Spleen (tissue), 11 donors: ENCODE data around the gene HMGCLL1. TPM values are rescaled to one million over a fixed set of nuclear protein-coding genes. Genes with fewer than 3 reads are reported as not detected.

Experiments
- DNase-seq: peaks from one replicate; pipeline ENCODE4 v3.0.0-alpha.2; 2020
- H3K27ac ChIP-seq, 8 donors: fragments of 200-600 bp; sonication (generic) in 7 of 8; 1 replicate in 4 of 8; 2 replicates in 4 of 8; pipeline versions ENCODE4 v1.5.0 to v1.8.0; 2016 to 2021; ENCODE audit warnings: inconsistent platforms in 4 of 8, mild to moderate bottlenecking in 4 of 8, moderate library complexity in 1 of 8
- H3K27me3 ChIP-seq, 7 donors: fragments of 200-600 bp; sonication (generic) in 6 of 7; replicated peaks in 1 of 7; 1 replicate in 4 of 7; 2 replicates in 3 of 7; pipeline versions ENCODE4 v1.5.0 to v1.8.0; 2016 to 2021; ENCODE audit warnings: inconsistent platforms in 3 of 7, mild to moderate bottlenecking in 1 of 7
- H3K36me3 ChIP-seq, 6 donors: fragments of 200-600 bp; sonication (generic) in 5 of 6; 1 replicate in 4 of 6; 2 replicates in 2 of 6; pipeline versions ENCODE4 v1.5.0 to v1.8.0; 2016 to 2021; ENCODE audit warnings: inconsistent platforms in 2 of 6
- H3K4me1 ChIP-seq, 6 donors: fragments of 200-600 bp; sonication (generic) in 5 of 6; 1 replicate in 3 of 6; 2 replicates in 3 of 6; pipeline versions ENCODE4 v1.5.0 to v1.8.0; 2016 to 2021; ENCODE audit warnings: inconsistent platforms in 3 of 6
- H3K4me3 ChIP-seq, 8 donors: fragments of 200-600 bp; sonication (generic) in 7 of 8; 1 replicate in 4 of 8; 2 replicates in 4 of 8; pipeline versions ENCODE4 v1.5.0 to v1.8.0; 2016 to 2021; ENCODE audit warnings: inconsistent platforms in 4 of 8, mild to moderate bottlenecking in 4 of 8, moderate library complexity in 2 of 8
- H3K9me3 ChIP-seq, 8 donors: fragments of 200-600 bp; sonication (generic) in 7 of 8; 1 replicate in 4 of 8; 2 replicates in 4 of 8; pipeline versions ENCODE4 v1.5.0 to v1.8.0; 2016 to 2021; ENCODE audit warnings: inconsistent platforms in 4 of 8
- POLR2A ChIP-seq, 3 donors: fragments of 450-650 bp; IDR thresholded peaks; one replicate each; pipeline ENCODE4 v1.5.1; 2017; ENCODE audit warnings: antibody characterized with exemption in 3 of 3, mild to moderate bottlenecking in 1 of 3
- POLR2AphosphoS5 ChIP-seq, 3 donors: sonication (generic); formaldehyde crosslinking; IDR thresholded peaks; one replicate each; pipeline ENCODE4 v1.5.1; 2017; ENCODE audit warnings: antibody characterized with exemption in 3 of 3
- WGBS, 5 donors: extraction: QIAGEN DNeasy Blood & Tissue Kit in 3 of 5; methylation state at CpG; one replicate each; pipeline versions ENCODE4 v1.1.5 to v1.1.7; 2013 to 2018; 5-methylcytosine and 5-hydroxymethylcytosine counted together
- intact Hi-C: fragments of 100-400 bp; cut with DNase I; formaldehyde crosslinking; loops from one replicate; pipeline ENCODE4 v1.15.0; 2023; ENCODE audit warnings: low total_unique reads
- polyA plus RNA-seq, 3 donors: library from polyadenylated mRNA; stranded (reverse); fragments of 200-250 nt; gene quantifications; one replicate each; pipeline ENCODE4 v1.2.1, GENCODE V29; 2013
- total RNA-seq, 7 donors: library from RNA; depleted of rRNA in 3 of 7; stranded (reverse); fragments of >200 nt in 3 of 7; fragmentation: NEBNext Ultra II Directional in 4 of 7; extraction: Animal tissue kit (Norgen Biotek cat#: 25700) in 4 of 7; gene quantifications; one replicate each; pipeline versions ENCODE4 v1.1.0 to v1.2.1, GENCODE V29; 2016 to 2021
- TF ChIP-seq, protein P1 (sequence below), 11 experiments: fragments of 200-600 bp in 7 of 11; fragments of 450-650 bp in 4 of 11; sonication (generic) in 4 of 11; IDR thresholded peaks in 8 of 11; conservative IDR thresholded peaks in 3 of 11; 1 replicate in 7 of 11; 2 replicates in 4 of 11; pipeline versions ENCODE4 v1.4.0 to v1.8.0; 2016 to 2021; ENCODE audit warnings: antibody characterized with exemption in 11 of 11, inconsistent platforms in 4 of 11, mild to moderate bottlenecking in 1 of 11
- donor health status: healthy with polysubstance abuse.
- donor health status: DM: no; HTN: no; CAD: no; lungs with moderate emphysema.
- donor health status: DM: no; HTN: no; CAD: no.
- donor health status: Bipolar disorder and iron deficiency.
- donor health status: healthy.
- donor health status: DM: no; HTN: no; CAD: no.
- donor health status: DM: yes; HTN: yes; CAD: no.

HMGCLL1 gene
- total and polyA plus RNA-seq, 10 donors, result 0.39 TPM; not detected in 9

DNA sequence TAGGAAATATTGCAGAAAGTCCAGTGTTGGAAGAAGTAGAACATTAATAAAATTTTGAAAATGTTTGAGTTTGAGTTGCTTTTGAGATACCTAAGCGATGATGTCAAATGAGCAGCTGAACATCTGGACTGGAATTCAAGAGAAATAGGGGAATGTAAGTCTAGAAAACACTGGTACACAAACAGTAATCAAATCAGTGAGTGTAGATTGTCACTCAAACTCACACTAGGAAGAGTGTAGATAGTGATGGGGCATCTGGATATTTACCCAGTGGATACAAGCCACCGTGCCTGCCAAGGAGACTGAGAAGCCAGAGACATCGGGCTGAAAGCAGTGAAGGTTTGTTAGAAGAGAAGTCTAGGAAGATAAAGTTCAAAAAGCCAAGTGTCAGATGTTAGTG lies 2.2 kb downstream of the HMGCLL1 start:
- DNase-seq, result no peak
- no peak for TF ChIP-seq POLR2A (IDR thresholded peaks at IDR 0.05)
- TF ChIP-seq POLR2AphosphoS5 (IDR thresholded peaks at IDR 0.05), result no peak
- TF ChIP-seq, protein P1, sequence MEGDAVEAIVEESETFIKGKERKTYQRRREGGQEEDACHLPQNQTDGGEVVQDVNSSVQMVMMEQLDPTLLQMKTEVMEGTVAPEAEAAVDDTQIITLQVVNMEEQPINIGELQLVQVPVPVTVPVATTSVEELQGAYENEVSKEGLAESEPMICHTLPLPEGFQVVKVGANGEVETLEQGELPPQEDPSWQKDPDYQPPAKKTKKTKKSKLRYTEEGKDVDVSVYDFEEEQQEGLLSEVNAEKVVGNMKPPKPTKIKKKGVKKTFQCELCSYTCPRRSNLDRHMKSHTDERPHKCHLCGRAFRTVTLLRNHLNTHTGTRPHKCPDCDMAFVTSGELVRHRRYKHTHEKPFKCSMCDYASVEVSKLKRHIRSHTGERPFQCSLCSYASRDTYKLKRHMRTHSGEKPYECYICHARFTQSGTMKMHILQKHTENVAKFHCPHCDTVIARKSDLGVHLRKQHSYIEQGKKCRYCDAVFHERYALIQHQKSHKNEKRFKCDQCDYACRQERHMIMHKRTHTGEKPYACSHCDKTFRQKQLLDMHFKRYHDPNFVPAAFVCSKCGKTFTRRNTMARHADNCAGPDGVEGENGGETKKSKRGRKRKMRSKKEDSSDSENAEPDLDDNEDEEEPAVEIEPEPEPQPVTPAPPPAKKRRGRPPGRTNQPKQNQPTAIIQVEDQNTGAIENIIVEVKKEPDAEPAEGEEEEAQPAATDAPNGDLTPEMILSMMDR (IDR thresholded peaks at IDR 0.05 in 8 of 11, conservative IDR thresholded peaks at IDR 0.05 in 3 of 11), result no peak
- Histone ChIP-seq H3K36me3 (no peaks in the 10 kb centered on the region), H3K27ac (no peak overlapping the region), H3K9me3 (peaks cover 0 to 46% (median 18%) of the 10 kb centered on the region in 8 donors), H3K4me1 (no peaks in the 10 kb centered on the region), H3K4me3 (no peak overlapping the region), H3K27me3 (peaks cover 0 to 14% (median 0%) of the 10 kb centered on the region in 7 donors)
- intact Hi-C loops, result no loop called here
- WGBS, 5 donors, result 70 to 85% (median 73%) methylated on average over 3 of the region's 3 CpGs

DNA sequence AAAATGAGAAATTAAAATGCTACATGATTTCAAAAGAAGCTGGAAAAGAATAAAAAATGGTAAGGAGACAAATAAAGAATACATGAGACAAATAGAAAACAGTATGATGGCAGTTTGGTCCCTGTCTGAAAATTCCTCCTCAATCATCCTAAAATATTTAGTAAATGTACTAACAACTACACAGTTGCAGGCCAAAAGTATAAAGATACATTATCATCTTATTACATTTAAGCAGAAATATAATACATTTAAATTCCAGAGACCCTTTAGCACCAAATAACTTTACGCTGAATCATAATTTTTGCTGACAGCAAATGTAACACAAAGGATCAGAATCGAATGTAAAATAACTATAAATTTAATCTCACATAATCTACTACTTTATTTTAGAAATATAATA lies 4.4 kb downstream of the HMGCLL1 start:
- DNase-seq, result no peak
- intact Hi-C loops, result no loop called here
- no peak overlapping the region for H3K27ac ChIP-seq
- peaks cover 0 to 44% (median 20%) of the 10 kb centered on the region in 8 donors for H3K9me3 ChIP-seq
- no peaks in the 10 kb centered on the region for H3K4me1 ChIP-seq
- TF ChIP-seq POLR2AphosphoS5 (IDR thresholded peaks at IDR 0.05) (no peak), POLR2A (IDR thresholded peaks at IDR 0.05) (no peak)
- no peak overlapping the region for H3K4me3 ChIP-seq
- peaks cover 0 to 14% (median 0%) of the 10 kb centered on the region in 7 donors for H3K27me3 ChIP-seq
- no peaks in the 10 kb centered on the region for H3K36me3 ChIP-seq
- WGBS, 5 donors, result 73 to 90% (median 77%) methylated on average over 2 of the region's 2 CpGs

DNA sequence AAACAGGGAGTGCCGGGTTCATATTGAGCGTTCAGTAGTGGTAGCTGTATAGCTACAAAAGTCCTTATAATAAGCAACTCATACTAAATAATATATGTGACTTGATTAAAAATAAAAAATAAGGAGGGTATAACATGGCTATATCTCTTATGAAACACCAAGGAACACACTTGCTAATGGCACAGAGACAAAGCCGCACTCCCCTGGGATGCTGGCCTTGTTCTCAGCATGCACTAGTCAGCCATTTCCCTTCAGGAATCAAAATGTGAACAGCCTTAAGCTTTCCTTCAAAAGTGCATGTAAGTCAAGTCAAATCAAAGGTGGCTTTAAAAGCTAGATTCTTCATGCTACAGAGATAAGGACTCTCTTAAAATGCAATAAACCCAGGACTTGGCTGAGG lies 9.4 kb downstream of the HMGCLL1 start:
- Histone ChIP-seq H3K36me3 (no peaks in the 10 kb centered on the region), H3K27me3 (no peaks in the 10 kb centered on the region), H3K4me1 (no peaks in the 10 kb centered on the region), H3K9me3 (peaks cover 0 to 31% (median 19%) of the 10 kb centered on the region in 8 donors), H3K4me3 (no peak overlapping the region), H3K27ac (no peak overlapping the region)
- no peak for DNase-seq
- TF ChIP-seq POLR2A (IDR thresholded peaks at IDR 0.05) (no peak), POLR2AphosphoS5 (IDR thresholded peaks at IDR 0.05) (no peak)
- TF ChIP-seq, protein P1 (IDR thresholded peaks at IDR 0.05 in 8 of 11, conservative IDR thresholded peaks at IDR 0.05 in 3 of 11), result no peak
- intact Hi-C loops, result no loop called here
- 91 to 99% (median 93%) methylated on average over 3 of the region's 3 CpGs for WGBS, 5 donors

DNA sequence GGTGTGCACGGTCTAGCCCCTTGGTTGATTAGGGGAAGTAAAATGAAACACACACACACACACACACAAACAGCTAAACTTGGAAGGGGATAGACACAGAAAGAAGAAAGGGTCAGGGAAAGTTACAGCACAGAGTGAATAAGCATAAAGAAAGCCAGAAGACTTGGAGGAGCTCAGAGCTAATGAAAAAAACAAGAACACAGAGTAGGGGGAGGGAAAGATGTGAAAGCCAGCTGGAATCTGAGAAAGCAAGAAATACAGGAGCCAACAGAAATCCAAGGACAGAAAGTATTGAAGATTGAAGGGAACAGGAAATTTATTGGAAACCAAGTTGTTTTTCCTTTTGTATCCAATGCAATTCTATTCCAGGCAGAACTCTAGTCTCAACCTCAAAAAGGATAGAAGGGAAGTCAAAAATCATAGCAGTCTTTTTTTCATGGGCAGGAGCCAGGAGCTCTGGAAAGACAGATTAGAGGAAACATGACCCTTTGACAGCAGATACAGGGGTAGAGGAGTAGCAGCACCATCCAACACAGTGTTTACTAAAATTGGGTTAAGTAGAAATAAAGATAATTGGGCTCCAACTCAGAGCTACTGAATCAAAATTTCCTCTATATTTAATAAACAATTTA lies 10.1 kb downstream of the HMGCLL1 start:
- Histone ChIP-seq H3K27me3 (no peaks in the 10 kb centered on the region), H3K27ac (no peak overlapping the region), H3K4me3 (no peak overlapping the region), H3K4me1 (no peaks in the 10 kb centered on the region), H3K9me3 (peaks cover 0 to 25% (median 15%) of the 10 kb centered on the region in 8 donors), H3K36me3 (no peaks in the 10 kb centered on the region)
- WGBS, 5 donors, result 51 to 74% (median 71%) methylated on average over 1 of the region's 1 CpG
- intact Hi-C loops, result no loop called here
- DNase-seq, result no peak
- TF ChIP-seq POLR2AphosphoS5 (IDR thresholded peaks at IDR 0.05), result no peak
- no peak for TF ChIP-seq POLR2A (IDR thresholded peaks at IDR 0.05)
- TF ChIP-seq, protein P1 (IDR thresholded peaks at IDR 0.05 in 8 of 11, conservative IDR thresholded peaks at IDR 0.05 in 3 of 11), result no peak
